Activated CD4-positive, alpha-beta memory T cell treated with anti-CD3 and anti-CD28 coated beads for 36 hours (primary cell): Measurements from ENCODE around the gene LCLAT1. TPM values are rescaled to one million over a fixed set of nuclear protein-coding genes. Genes with fewer than 3 reads are reported as not detected.

Source experiments
- CTCF ChIA-PET: fragments of 350-600 bp; sonication (Branson Sonifier 250); formaldehyde crosslinking; loops from one replicate; lab custom pipeline; 2021; ENCODE audit warnings: antibody characterized with exemption, inconsistent platforms; lab: Charles Lee
- POLR2A ChIA-PET: fragments of 350-600 bp; sonication (Branson Sonifier 250); formaldehyde crosslinking; loops from one replicate; lab custom pipeline; 2021; ENCODE audit warnings: antibody characterized with exemption; lab: Charles Lee
- DNase-seq: peaks from one replicate; pipeline ENCODE4 v3.0.0-alpha.2; 2020
- H3K27ac Mint-ChIP-seq: one replicate; pipeline ENCODE4 v1.8.0; 2021; ENCODE audit warnings: mixed read lengths
- H3K27me3 Mint-ChIP-seq: one replicate; pipeline ENCODE4 v1.8.0; 2021; ENCODE audit warnings: mixed read lengths
- H3K36me3 Mint-ChIP-seq: one replicate; pipeline ENCODE4 v1.8.0; 2021; ENCODE audit warnings: mixed read lengths
- H3K4me1 Mint-ChIP-seq: one replicate; pipeline ENCODE4 v1.8.0; 2021; ENCODE audit warnings: low read depth, mixed read lengths
- H3K4me3 Mint-ChIP-seq: one replicate; pipeline ENCODE4 v1.8.0; 2021; ENCODE audit warnings: mild to moderate bottlenecking, mixed read lengths
- H3K9me3 Mint-ChIP-seq: one replicate; pipeline ENCODE4 v1.8.0; 2021; ENCODE audit warnings: mixed read lengths
- intact Hi-C: fragments of 100-400 bp; cut with micrococcal nuclease; formaldehyde crosslinking; loops from one replicate; pipeline ENCODE4 v1.15.1; 2023
- total RNA-seq, 2 experiments: library from RNA; stranded (reverse); gene quantifications; one replicate each; pipeline ENCODE4 v1.2.3, GENCODE V29; 2021

LCLAT1 gene
- total RNA-seq, 2 experiments from 2014 or later = 21.5 to 24.3 TPM

- Mint-ChIP-seq H3K36me3 (no peaks in the 10 kb centered on the region), H3K27ac (peak overlapping the region; percentile 63), H3K4me3 (no peak overlapping the region), H3K4me1 (peaks cover 32% of the 10 kb centered on the region), H3K27me3 (no peaks in the 10 kb centered on the region), H3K9me3 (no peaks in the 10 kb centered on the region)
- ChIA-PET POLR2A (no interaction called here), CTCF (interaction anchor here (1.4 to 1.8 kb wide), 2 partner anchors 263 to 279 kb away, joined by 3 to 7 read pairs; no protein-coding TSS in a partner anchor)
- intact Hi-C loops = loop anchor here (2.0 to 10.0 kb wide), 3 partner anchors 17 to 1313 kb away; partner anchors contain the start of gene CLIP4
- DNase-seq = no peak
Measured at GRCh38 chr2:30427606-30428347, 19.3 kb upstream of the LCLAT1 start.

- H3K4me1 Mint-ChIP-seq = peaks cover 27% of the 10 kb centered on the region
- intact Hi-C loops = loop anchor here (2.0 to 10.0 kb wide), 3 partner anchors 18 to 1314 kb away; partner anchors contain the start of gene CLIP4
- no peaks in the 10 kb centered on the region for H3K27me3 Mint-ChIP-seq
- CTCF ChIA-PET = interaction anchor here (1.4 to 1.8 kb wide), 2 partner anchors 263 to 278 kb away, joined by 3 to 7 read pairs; no protein-coding TSS in a partner anchor
- peak overlapping the region; percentile 63 for H3K27ac Mint-ChIP-seq
- peak overlapping the region; percentile 5 for H3K4me3 Mint-ChIP-seq
- no peaks in the 10 kb centered on the region for H3K36me3 Mint-ChIP-seq
- no peaks in the 10 kb centered on the region for H3K9me3 Mint-ChIP-seq
- DNase-seq = no peak
- POLR2A ChIA-PET = interaction anchor here (1.3 kb wide), 1 partner anchor 19 kb away, joined by 3 read pairs; the partner anchor contains the start of gene LCLAT1
Measured at GRCh38 chr2:30428348-30428662, 18.7 kb upstream of the LCLAT1 start.

GRCh38 chr2:30428827-30429461, 18.1 kb upstream of the LCLAT1 start:
- Mint-ChIP-seq H3K9me3 (no peaks in the 10 kb centered on the region), H3K27ac (peak overlapping the region; percentile 63), H3K4me1 (peaks cover 27% of the 10 kb centered on the region), H3K4me3 (no peak overlapping the region), H3K36me3 (no peaks in the 10 kb centered on the region), H3K27me3 (no peaks in the 10 kb centered on the region)
- intact Hi-C loops = loop anchor here (2.0 to 10.0 kb wide), 3 partner anchors 18 to 1314 kb away; partner anchors contain the start of gene CLIP4
- peak; percentile 32 for DNase-seq
- ChIA-PET POLR2A (interaction anchor here (1.3 kb wide), 1 partner anchor 18 kb away, joined by 3 read pairs; the partner anchor contains the start of gene LCLAT1), CTCF (interaction anchor here (0.7 to 1.8 kb wide), 3 partner anchors 264 to 1160 kb away, joined by 3 to 7 read pairs (median 3); no protein-coding TSS in a partner anchor)

- Mint-ChIP-seq H3K4me3 (no peak overlapping the region), H3K27ac (no peak overlapping the region), H3K36me3 (no peaks in the 10 kb centered on the region), H3K27me3 (no peaks in the 10 kb centered on the region), H3K4me1 (peaks cover 12% of the 10 kb centered on the region), H3K9me3 (no peaks in the 10 kb centered on the region)
- intact Hi-C loops = no loop called here
- ChIA-PET CTCF (no interaction called here), POLR2A (no interaction called here)
- DNase-seq = no peak
Measured at GRCh38 chr2:30433541-30434299, 13.3 kb upstream of the LCLAT1 start.

- no peaks in the 10 kb centered on the region for H3K36me3 Mint-ChIP-seq
- POLR2A ChIA-PET = no interaction called here
- CTCF ChIA-PET = no interaction called here
Measured at GRCh38 chr2:30434708-30435107, 12.3 kb upstream of the LCLAT1 start.

GRCh38 chr2:30436859-30437435, 10.1 kb upstream of the LCLAT1 start:
- Mint-ChIP-seq H3K36me3 (no peaks in the 10 kb centered on the region), H3K4me3 (no peak overlapping the region), H3K27ac (no peak overlapping the region), H3K27me3 (no peaks in the 10 kb centered on the region), H3K4me1 (peaks cover 20% of the 10 kb centered on the region), H3K9me3 (no peaks in the 10 kb centered on the region)
- DNase-seq = no peak
- CTCF ChIA-PET = interaction anchor here (1.0 to 1.1 kb wide), 2 partner anchors 9 to 207 kb away, joined by 3 read pairs; no protein-coding TSS in a partner anchor
- POLR2A ChIA-PET = no interaction called here
- intact Hi-C loops = no loop called here

More at GRCh38 chr2:30434708-30435107, 12.3 kb upstream of the LCLAT1 start:
- no peaks in the 10 kb centered on the region for H3K9me3 Mint-ChIP-seq
- intact Hi-C loops = no loop called here
- no peak overlapping the region for H3K4me3 Mint-ChIP-seq
- no peaks in the 10 kb centered on the region for H3K27me3 Mint-ChIP-seq
- DNase-seq = no peak
- no peak overlapping the region for H3K27ac Mint-ChIP-seq
- peaks cover 13% of the 10 kb centered on the region for H3K4me1 Mint-ChIP-seq

GRCh38 chr2:30437809-30438548, 9.1 kb upstream of the LCLAT1 start:
- intact Hi-C loops = no loop called here
- POLR2A ChIA-PET = no interaction called here
- H3K27me3 Mint-ChIP-seq = no peaks in the 10 kb centered on the region
- no peak overlapping the region for H3K27ac Mint-ChIP-seq
- DNase-seq = no peak
- H3K4me1 Mint-ChIP-seq = peaks cover 20% of the 10 kb centered on the region
- no peaks in the 10 kb centered on the region for H3K9me3 Mint-ChIP-seq
- no peaks in the 10 kb centered on the region for H3K36me3 Mint-ChIP-seq
- CTCF ChIA-PET = interaction anchor here (0.8 to 1.0 kb wide), 2 partner anchors 9 to 11 kb away, joined by 3 read pairs; partner anchors contain the start of gene LCLAT1
- H3K4me3 Mint-ChIP-seq = no peak overlapping the region

- Mint-ChIP-seq H3K4me1 (peaks cover 21% of the 10 kb centered on the region), H3K27me3 (no peaks in the 10 kb centered on the region), H3K4me3 (no peak overlapping the region), H3K27ac (no peak overlapping the region), H3K9me3 (no peaks in the 10 kb centered on the region), H3K36me3 (no peaks in the 10 kb centered on the region)
- CTCF ChIA-PET = interaction anchor here (1.0 kb wide), 1 partner anchor 7 kb away, joined by 3 read pairs; the partner anchor contains the start of gene LCLAT1
- POLR2A ChIA-PET = no interaction called here
- DNase-seq = no peak
- intact Hi-C loops = no loop called here
Measured at GRCh38 chr2:30439296-30439695, 7.8 kb upstream of the LCLAT1 start.

GRCh38 chr2:30439879-30440278, 7.2 kb upstream of the LCLAT1 start:
- H3K9me3 Mint-ChIP-seq = no peaks in the 10 kb centered on the region
- peaks cover 21% of the 10 kb centered on the region for H3K4me1 Mint-ChIP-seq
- no peak for DNase-seq
- intact Hi-C loops = loop anchor here (10.0 kb wide), 1 partner anchor 1625 kb away; the partner anchor contains the start of gene SPAST
- ChIA-PET CTCF (no interaction called here), POLR2A (no interaction called here)
- H3K4me3 Mint-ChIP-seq = no peak overlapping the region
- H3K27me3 Mint-ChIP-seq = no peaks in the 10 kb centered on the region
- H3K36me3 Mint-ChIP-seq = no peaks in the 10 kb centered on the region
- no peak overlapping the region for H3K27ac Mint-ChIP-seq

- intact Hi-C loops = loop anchor here (10.0 kb wide), 1 partner anchor 1624 kb away; the partner anchor contains the start of gene SPAST
- DNase-seq = no peak
- Mint-ChIP-seq H3K27me3 (no peaks in the 10 kb centered on the region), H3K4me1 (peaks cover 23% of the 10 kb centered on the region), H3K36me3 (no peaks in the 10 kb centered on the region), H3K27ac (no peak overlapping the region), H3K4me3 (no peak overlapping the region), H3K9me3 (no peaks in the 10 kb centered on the region)
- ChIA-PET CTCF (no interaction called here), POLR2A (no interaction called here)
Measured at GRCh38 chr2:30441023-30441422, 6.0 kb upstream of the LCLAT1 start.

GRCh38 chr2:30443081-30443480, 4.0 kb upstream of the LCLAT1 start:
- CTCF ChIA-PET = no interaction called here
- Mint-ChIP-seq H3K27me3 (no peaks in the 10 kb centered on the region), H3K36me3 (peaks cover 1% of the 10 kb centered on the region), H3K4me1 (peaks cover 18% of the 10 kb centered on the region), H3K4me3 (no peak overlapping the region), H3K27ac (no peak overlapping the region), H3K9me3 (no peaks in the 10 kb centered on the region)
- no peak for DNase-seq
- intact Hi-C loops = loop anchor here (10.0 kb wide), 1 partner anchor 1622 kb away; the partner anchor contains the start of gene SPAST
- POLR2A ChIA-PET = no interaction called here
